ENCODE measurements around the gene GLMN. TPM values are rescaled to one million over a fixed set of nuclear protein-coding genes. Genes with fewer than 3 reads are reported as not detected.

Gene GLMN
- total and polyA plus RNA-seq, 11 donors = 3.0 to 11.0 (median 5.8) TPM

DNA sequence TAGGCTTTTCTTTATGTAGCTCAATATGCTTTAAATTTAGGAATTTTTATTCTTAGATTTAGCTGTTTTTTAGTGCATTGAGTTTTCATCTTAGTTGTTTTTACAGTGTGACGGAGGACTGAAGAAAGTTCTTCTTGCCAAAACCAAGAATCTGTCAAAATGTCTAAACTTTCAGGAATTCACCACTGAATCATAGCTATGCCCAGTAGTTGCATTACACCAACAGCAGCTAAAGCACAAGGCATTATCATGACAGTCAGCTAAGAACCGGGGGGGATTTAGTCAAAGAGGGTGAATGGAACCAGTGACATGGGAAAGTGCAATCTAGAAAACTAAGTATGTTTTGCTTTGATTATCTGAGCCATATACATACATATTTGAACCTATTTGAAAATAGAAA lies 87.6 kb downstream of the GLMN start:
- WGBS, 4 donors = 87 to 94% (median 93%) methylated on average over 2 of the region's 2 CpGs
- no peaks in the 10 kb centered on the region for H3K27me3 ChIP-seq
- no peaks in the 10 kb centered on the region for H3K36me3 ChIP-seq
- H3K4me1 ChIP-seq = no peaks in the 10 kb centered on the region
- H3K27ac ChIP-seq = no peak overlapping the region
- DNase-seq = no peak
- ATAC-seq = no peak
- no peak overlapping the region for H3K4me3 ChIP-seq
- intact Hi-C loops (cut with DNase I) = no loop called here
- peaks cover 0 to 16% (median 3%) of the 10 kb centered on the region in 12 donors for H3K9me3 ChIP-seq
- TF ChIP-seq, protein P1, sequence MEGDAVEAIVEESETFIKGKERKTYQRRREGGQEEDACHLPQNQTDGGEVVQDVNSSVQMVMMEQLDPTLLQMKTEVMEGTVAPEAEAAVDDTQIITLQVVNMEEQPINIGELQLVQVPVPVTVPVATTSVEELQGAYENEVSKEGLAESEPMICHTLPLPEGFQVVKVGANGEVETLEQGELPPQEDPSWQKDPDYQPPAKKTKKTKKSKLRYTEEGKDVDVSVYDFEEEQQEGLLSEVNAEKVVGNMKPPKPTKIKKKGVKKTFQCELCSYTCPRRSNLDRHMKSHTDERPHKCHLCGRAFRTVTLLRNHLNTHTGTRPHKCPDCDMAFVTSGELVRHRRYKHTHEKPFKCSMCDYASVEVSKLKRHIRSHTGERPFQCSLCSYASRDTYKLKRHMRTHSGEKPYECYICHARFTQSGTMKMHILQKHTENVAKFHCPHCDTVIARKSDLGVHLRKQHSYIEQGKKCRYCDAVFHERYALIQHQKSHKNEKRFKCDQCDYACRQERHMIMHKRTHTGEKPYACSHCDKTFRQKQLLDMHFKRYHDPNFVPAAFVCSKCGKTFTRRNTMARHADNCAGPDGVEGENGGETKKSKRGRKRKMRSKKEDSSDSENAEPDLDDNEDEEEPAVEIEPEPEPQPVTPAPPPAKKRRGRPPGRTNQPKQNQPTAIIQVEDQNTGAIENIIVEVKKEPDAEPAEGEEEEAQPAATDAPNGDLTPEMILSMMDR (IDR thresholded peaks at IDR 0.05) = no peak
- TF ChIP-seq POLR2A (IDR thresholded peaks at IDR 0.05) = no peak

DNA sequence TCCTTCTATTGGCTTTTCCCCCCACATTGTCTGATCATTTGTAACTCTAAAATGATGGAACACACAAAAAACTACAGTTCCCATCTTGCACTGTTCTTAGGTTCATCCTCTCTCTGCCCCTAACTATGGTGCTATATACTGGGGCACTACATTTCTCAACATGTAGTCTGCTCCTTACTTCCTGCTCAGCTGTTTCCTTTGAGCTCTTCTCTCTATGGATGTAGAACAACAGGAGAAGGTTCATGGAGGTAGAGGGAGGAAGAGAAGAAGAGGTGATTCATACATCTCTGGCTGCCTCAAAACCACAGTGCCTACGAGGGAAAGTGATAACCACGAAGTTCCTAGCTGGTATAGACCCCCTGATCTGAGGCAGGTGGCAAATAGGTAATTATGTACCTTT lies 88.1 kb downstream of the GLMN start:
- Histone ChIP-seq H3K4me3 (no peak overlapping the region), H3K4me1 (no peaks in the 10 kb centered on the region), H3K36me3 (no peaks in the 10 kb centered on the region), H3K27ac (no peak overlapping the region), H3K9me3 (peaks cover 0 to 19% (median 6%) of the 10 kb centered on the region in 12 donors), H3K27me3 (no peaks in the 10 kb centered on the region)
- ATAC-seq (no peak), DNase-seq (no peak)
- no peak for TF ChIP-seq POLR2A (IDR thresholded peaks at IDR 0.05)
- TF ChIP-seq, protein P1 (IDR thresholded peaks at IDR 0.05) = no peak
- intact Hi-C loops (cut with DNase I) = no loop called here
- 49 to 75% (median 54%) methylated on average over 2 of the region's 2 CpGs for WGBS, 4 donors

DNA sequence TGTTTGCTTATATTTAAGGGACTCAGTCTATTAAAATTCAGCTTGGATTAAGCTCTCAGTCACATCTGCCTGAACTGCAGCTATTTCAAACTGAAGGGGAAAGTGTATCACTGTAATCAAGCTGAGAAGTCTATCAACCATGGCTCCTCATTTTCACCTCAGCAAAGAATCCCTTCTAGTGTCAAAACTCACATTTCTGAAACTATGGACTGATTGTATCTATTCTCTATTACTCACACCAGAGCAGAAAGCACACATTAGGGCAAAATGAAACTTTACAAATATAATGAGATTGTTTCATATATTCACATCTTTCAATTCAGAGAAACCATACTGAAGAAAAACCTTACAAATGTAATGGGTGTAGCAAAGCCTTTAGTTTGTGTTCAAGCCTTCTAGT lies 95.7 kb downstream of the GLMN start:
- intact Hi-C loops (cut with DNase I) = no loop called here
- Histone ChIP-seq H3K27me3 (no peaks in the 10 kb centered on the region), H3K4me3 (no peak overlapping the region), H3K4me1 (no peaks in the 10 kb centered on the region), H3K36me3 (no peaks in the 10 kb centered on the region), H3K27ac (no peak overlapping the region), H3K9me3 (peaks cover 0 to 19% (median 6%) of the 10 kb centered on the region in 12 donors)
- DNase-seq (no peak), ATAC-seq (no peak)
- TF ChIP-seq, protein P1 (IDR thresholded peaks at IDR 0.05) = no peak
- no peak for TF ChIP-seq POLR2A (IDR thresholded peaks at IDR 0.05)

DNA sequence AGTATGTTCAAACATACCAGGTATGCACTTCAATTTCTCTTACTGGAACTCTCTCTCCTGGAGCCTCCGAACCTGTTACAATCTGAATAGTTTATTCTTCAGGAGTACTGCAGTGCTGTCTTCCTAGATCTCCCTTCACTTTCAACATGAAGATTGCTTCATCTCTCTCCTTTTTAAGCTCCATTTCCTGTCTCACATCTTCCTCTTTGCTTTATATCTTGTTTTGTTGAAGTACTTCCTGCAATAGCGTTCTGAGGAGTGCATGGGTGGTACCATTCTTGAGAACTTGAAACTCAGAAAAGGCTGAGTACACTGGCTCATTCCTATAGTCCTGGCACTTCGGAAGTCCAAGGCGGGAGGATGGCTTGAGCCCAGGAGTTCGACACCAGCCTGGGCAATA lies 96.8 kb downstream of the GLMN start:
- WGBS, 4 donors = 75 to 84% (median 81%) methylated on average over 5 of the region's 5 CpGs
- intact Hi-C loops (cut with DNase I) = no loop called here
- Histone ChIP-seq H3K9me3 (peaks cover 0 to 12% (median 6%) of the 10 kb centered on the region in 12 donors), H3K4me1 (no peaks in the 10 kb centered on the region), H3K4me3 (no peak overlapping the region), H3K36me3 (no peaks in the 10 kb centered on the region), H3K27ac (no peak overlapping the region), H3K27me3 (no peaks in the 10 kb centered on the region)
- DNase-seq = no peak
- ATAC-seq = no peak
- no peak for TF ChIP-seq POLR2A (IDR thresholded peaks at IDR 0.05)
- TF ChIP-seq, protein P1 (IDR thresholded peaks at IDR 0.05) = no peak

Other genes starting within 250 kb of the GLMN start
- not detected for gene SETSIP, start 223.6 kb downstream of the GLMN start, total RNA-seq
- gene SETSIP, start 223.6 kb downstream of the GLMN start, polyA plus RNA-seq = not detected
- gene BTBD8, start 218.6 kb downstream of the GLMN start, total RNA-seq = 1 to 10 TPM; 1.8 to 7.7 (median 5.1) TPM
- 1 to 10 TPM in 1 of 2 donors, under 1 TPM in 1; 0.67 to 1.1 TPM for gene BTBD8, start 218.6 kb downstream of the GLMN start, polyA plus RNA-seq
- gene C1orf146, start 81.1 kb downstream of the GLMN start, total RNA-seq = not detected
- not detected for gene C1orf146, start 81.1 kb downstream of the GLMN start, polyA plus RNA-seq
- 10 to 100 TPM in 7 of 9 donors, 1 to 10 TPM in 2; 6.7 to 27.7 (median 23.3) TPM for gene RPAP2, start 72 bp upstream of the GLMN start, total RNA-seq
- gene RPAP2, start 72 bp upstream of the GLMN start, polyA plus RNA-seq = 10 to 100 TPM in 1 of 2 donors, 1 to 10 TPM in 1; 7.3 to 12.0 TPM
- under 1 TPM in 7 of 9 donors, not detected in 2; 0.08 to 0.93 (median 0.26) TPM for gene GFI1, start 187.9 kb upstream of the GLMN start, total RNA-seq
- under 1 TPM; 0.04 to 0.12 TPM for gene GFI1, start 187.9 kb upstream of the GLMN start, polyA plus RNA-seq